ENCODE results near the gene SLC12A7. TPM values are rescaled to one million over a fixed set of nuclear protein-coding genes. Genes with fewer than 3 reads are reported as not detected.
"Not testable (repeated sequence)": the region's sequence is repeated elsewhere in the genome, so short reads cannot be mapped to it uniquely, and the experiment has no call there.

SLC12A7 gene
- total RNA-seq, 2 experiments from 2014 or later, result 5.3 to 6.8 TPM

- ChIA-PET POLR2A (no interaction called here), CTCF (no interaction called here)
Measured at GRCh38 chr5:1068895-1069719, 42.8 kb downstream of the SLC12A7 start.

- ChIA-PET CTCF (no interaction called here), POLR2A (no interaction called here)
Measured at GRCh38 chr5:1068204-1068894, 43.5 kb downstream of the SLC12A7 start.

GRCh38 chr5:1067141-1068121 is 44.4 kb downstream of the SLC12A7 start:
- ChIA-PET CTCF (no interaction called here), POLR2A (no interaction called here)

GRCh38 chr5:1066676-1067075 is 45.2 kb downstream of the SLC12A7 start:
- POLR2A ChIA-PET, result no interaction called here
- CTCF ChIA-PET, result no interaction called here

GRCh38 chr5:1065891-1066650 is 45.8 kb downstream of the SLC12A7 start:
- ChIA-PET CTCF (no interaction called here), POLR2A (no interaction called here)

GRCh38 chr5:1065143-1065750 is 46.6 kb downstream of the SLC12A7 start:
- ChIA-PET CTCF (no interaction called here), POLR2A (no interaction called here)

GRCh38 chr5:1064383-1065142 is 47.3 kb downstream of the SLC12A7 start:
- CTCF ChIA-PET, result no interaction called here
- POLR2A ChIA-PET, result no interaction called here

GRCh38 chr5:1063661-1064382 is 48.0 kb downstream of the SLC12A7 start:
- ChIA-PET CTCF (no interaction called here), POLR2A (no interaction called here)

GRCh38 chr5:1062761-1063568 is 48.9 kb downstream of the SLC12A7 start:
- ChIA-PET POLR2A (no interaction called here), CTCF (no interaction called here)

- ChIA-PET CTCF (no interaction called here), POLR2A (no interaction called here)
Measured at GRCh38 chr5:1061916-1062315, 49.9 kb downstream of the SLC12A7 start.

GRCh38 chr5:1061292-1061691 is 50.6 kb downstream of the SLC12A7 start:
- CTCF ChIA-PET, POLR2A ChIA-PET: not testable (repeated sequence)

GRCh38 chr5:1060535-1060981 is 51.3 kb downstream of the SLC12A7 start:
- CTCF ChIA-PET, result no interaction called here
- POLR2A ChIA-PET, result no interaction called here

GRCh38 chr5:1059884-1060263 is 52.0 kb downstream of the SLC12A7 start:
- ChIA-PET POLR2A (no interaction called here), CTCF (no interaction called here)

- CTCF ChIA-PET, result no interaction called here
- POLR2A ChIA-PET, result no interaction called here
Measured at GRCh38 chr5:1058988-1059883, 52.6 kb downstream of the SLC12A7 start.

GRCh38 chr5:1058083-1058945 is 53.5 kb downstream of the SLC12A7 start:
- ChIA-PET POLR2A (no interaction called here), CTCF (no interaction called here)

All from activated CD8-positive, alpha-beta memory T cell treated with anti-CD3 and anti-CD28 coated beads for 36 hours (primary cell).